ENCODE measurements around the gene JUNB.

- TF ChIP-seq CTCF (IDR thresholded peaks at IDR 0.05 in 8 of 11, conservative IDR thresholded peaks at IDR 0.05 in 3 of 11) (peak; percentile 88 to 98 (median 97)), POLR2A (IDR thresholded peaks at IDR 0.05) (no peak), POLR2AphosphoS5 (IDR thresholded peaks at IDR 0.05) (peak; percentile 64 to 89 (median 72))
These were observed 13.9 kb upstream of the JUNB start for GRCh38 chr19:12777217-12778016.
